Mononuclear cell (primary cell): ENCODE data around the gene CAPN6. TPM values are rescaled to one million over a fixed set of nuclear protein-coding genes. Genes with fewer than 3 reads are reported as not detected.

ENCODE experiments used
- H3K27me3 ChIP-seq: 2 replicates; pipeline ENCODE4 v1.6.0; 2011; ENCODE audit warnings: low read length, control low read depth; ENCODE audit not compliant: insufficient read depth
- H3K4me1 ChIP-seq: 2 replicates; pipeline ENCODE4 v1.5.1; 2011; ENCODE audit warnings: mild to moderate bottlenecking, low read length, control low read depth; ENCODE audit not compliant: insufficient read depth
- H3K4me3 ChIP-seq: 2 replicates; pipeline ENCODE4 v1.5.1; 2011; ENCODE audit warnings: mild to moderate bottlenecking, low read length, moderate library complexity
- H3K9me3 ChIP-seq: 2 replicates; pipeline ENCODE4 v1.5.1; 2011; ENCODE audit warnings: low read depth, mild to moderate bottlenecking, control low read depth, low read length
- total RNA-seq: library from RNA; depleted of rRNA; stranded (reverse); fragments of >200 nt; gene quantifications from one replicate; pipeline ENCODE4 v1.2.3, GENCODE V29; 2012

The CAPN6 gene
- not detected for total RNA-seq

- Histone ChIP-seq H3K9me3 (no peaks in the 10 kb centered on the region), H3K4me3 (no peak within 1 kb of the TSS), H3K4me1 (no peaks in the 10 kb centered on the region), H3K27me3 (no peaks in the 10 kb centered on the region)
These were observed at the start of gene CAPN6 for GRCh38 chrX:111270339-111270738. Gene CAPN6 (minus strand): TSS chrX:111270483. CDS start chrX:111263936, 6,547 bp downstream.

DNA sequence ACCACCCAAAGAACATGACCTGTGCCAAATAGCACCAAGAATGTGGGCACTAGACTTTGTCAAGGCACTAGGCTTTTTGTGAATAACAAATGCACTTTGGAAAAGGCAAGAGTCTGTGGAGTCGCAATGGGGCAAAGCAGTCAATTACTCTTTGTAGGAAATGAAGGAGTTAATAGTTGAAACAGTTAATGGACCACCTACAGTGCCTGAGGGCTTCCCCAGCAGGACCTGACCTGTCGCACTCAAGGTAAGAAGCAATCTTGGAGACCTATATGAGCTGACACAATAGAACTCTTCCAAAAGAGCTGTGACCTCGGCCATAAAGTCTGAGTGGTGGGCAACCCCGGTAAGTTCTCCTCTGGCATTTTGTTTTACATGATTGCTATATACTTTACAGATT is 49.2 kb upstream of the CAPN6 start:
- Histone ChIP-seq H3K27me3 (no peaks in the 10 kb centered on the region), H3K4me1 (no peaks in the 10 kb centered on the region), H3K4me3 (no peak overlapping the region), H3K9me3 (no peaks in the 10 kb centered on the region)

GRCh38 chrX:111318901-111319300 is 48.6 kb upstream of the CAPN6 start:
- Histone ChIP-seq H3K27me3 (no peaks in the 10 kb centered on the region), H3K9me3 (no peaks in the 10 kb centered on the region), H3K4me1 (no peaks in the 10 kb centered on the region)

GRCh38 chrX:111309083-111309482 is 38.8 kb upstream of the CAPN6 start:
- H3K4me3 ChIP-seq = no peak overlapping the region
- H3K27me3 ChIP-seq = no peaks in the 10 kb centered on the region
- H3K4me1 ChIP-seq = no peaks in the 10 kb centered on the region
- H3K9me3 ChIP-seq = no peaks in the 10 kb centered on the region

More at GRCh38 chrX:111318901-111319300, 48.6 kb upstream of the CAPN6 start:
- H3K4me3 ChIP-seq = no peak overlapping the region

DNA sequence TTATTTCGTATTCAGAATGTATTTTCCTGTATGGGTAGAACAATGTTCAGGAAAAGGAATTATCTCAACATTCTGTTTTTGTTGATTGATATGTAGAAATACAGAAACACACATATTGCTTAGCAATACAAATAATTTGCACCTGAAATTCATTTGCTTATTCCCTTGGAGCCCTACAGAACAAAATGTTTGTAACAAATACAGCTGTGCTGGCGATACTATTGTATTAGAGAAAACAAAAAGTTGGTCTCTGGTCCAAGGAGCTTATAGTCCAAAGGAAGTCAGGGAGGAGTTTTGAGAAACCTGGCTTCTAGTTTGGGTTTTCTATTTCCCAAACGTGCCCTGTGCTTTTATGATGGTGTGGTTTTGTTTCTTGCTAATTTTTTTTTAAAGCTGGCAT is 37.8 kb upstream of the CAPN6 start:
- Histone ChIP-seq H3K4me3 (no peak overlapping the region), H3K27me3 (no peaks in the 10 kb centered on the region), H3K9me3 (no peaks in the 10 kb centered on the region), H3K4me1 (no peaks in the 10 kb centered on the region)

DNA sequence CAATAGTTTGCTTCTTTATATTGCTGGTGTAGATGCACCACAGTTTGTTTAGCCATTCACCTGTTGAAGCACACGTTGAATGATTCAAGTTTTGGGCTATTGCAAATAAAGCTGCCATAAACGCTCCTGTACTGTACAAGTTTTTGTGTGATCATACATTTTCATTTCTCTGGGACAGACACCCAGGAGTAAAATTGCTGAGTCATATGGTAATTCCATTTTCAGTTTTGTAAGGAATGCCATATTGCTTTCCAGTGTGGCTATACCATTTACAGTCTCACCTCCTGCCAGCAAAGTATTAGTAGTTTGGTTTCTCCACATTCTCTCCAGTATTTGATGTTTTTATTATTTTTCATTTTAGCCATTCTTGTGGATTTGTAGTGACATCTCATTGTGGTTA is 32.0 kb upstream of the CAPN6 start:
- Histone ChIP-seq H3K9me3 (no peaks in the 10 kb centered on the region), H3K4me3 (no peak overlapping the region), H3K27me3 (no peaks in the 10 kb centered on the region), H3K4me1 (no peaks in the 10 kb centered on the region)

- Histone ChIP-seq H3K4me1 (no peaks in the 10 kb centered on the region), H3K4me3 (no peak overlapping the region), H3K9me3 (no peaks in the 10 kb centered on the region), H3K27me3 (no peaks in the 10 kb centered on the region)
These were observed 18.6 kb upstream of the CAPN6 start for GRCh38 chrX:111288841-111289240.

DNA sequence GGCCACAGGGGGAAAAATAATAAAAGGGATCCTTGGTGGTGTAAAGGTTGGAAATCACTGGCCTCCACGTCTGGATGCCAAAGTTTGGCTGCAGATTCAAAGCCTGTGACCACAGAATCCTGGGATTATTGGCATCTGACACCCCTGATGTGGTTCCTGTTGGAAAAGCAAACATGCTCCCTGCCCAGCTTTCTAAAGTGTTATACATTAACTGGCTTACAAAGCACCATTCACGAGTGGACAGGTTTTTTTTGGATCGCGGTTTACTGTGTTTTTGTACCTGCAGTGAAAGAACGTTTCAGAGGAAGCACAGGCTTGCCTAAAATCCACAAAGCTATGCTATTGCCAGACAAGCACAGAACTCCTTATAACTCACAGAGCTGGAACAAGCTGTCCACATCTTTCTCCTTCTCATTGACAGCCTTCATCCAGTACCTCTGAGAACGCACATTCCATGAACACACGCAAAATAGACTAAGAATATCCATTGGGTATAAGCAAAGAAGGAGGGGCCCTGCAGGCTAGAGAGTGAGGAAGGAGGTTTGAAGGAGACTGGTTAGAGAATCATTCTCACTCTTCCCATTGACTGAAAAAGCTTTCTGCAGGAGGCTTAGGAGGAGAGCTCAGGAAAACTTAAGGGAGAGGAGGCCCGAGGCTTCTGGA is 14.5 kb upstream of the CAPN6 start:
- no peaks in the 10 kb centered on the region for H3K4me1 ChIP-seq
- H3K9me3 ChIP-seq = no peaks in the 10 kb centered on the region
- H3K4me3 ChIP-seq = no peak overlapping the region
- H3K27me3 ChIP-seq = no peaks in the 10 kb centered on the region

GRCh38 chrX:111283446-111283845 is 13.2 kb upstream of the CAPN6 start:
- Histone ChIP-seq H3K4me1 (no peaks in the 10 kb centered on the region), H3K27me3 (no peaks in the 10 kb centered on the region), H3K4me3 (no peak overlapping the region), H3K9me3 (no peaks in the 10 kb centered on the region)

GRCh38 chrX:111282991-111283390 is 12.7 kb upstream of the CAPN6 start:
- Histone ChIP-seq H3K4me3 (no peak overlapping the region), H3K27me3 (no peaks in the 10 kb centered on the region), H3K9me3 (no peaks in the 10 kb centered on the region), H3K4me1 (no peaks in the 10 kb centered on the region)

DNA sequence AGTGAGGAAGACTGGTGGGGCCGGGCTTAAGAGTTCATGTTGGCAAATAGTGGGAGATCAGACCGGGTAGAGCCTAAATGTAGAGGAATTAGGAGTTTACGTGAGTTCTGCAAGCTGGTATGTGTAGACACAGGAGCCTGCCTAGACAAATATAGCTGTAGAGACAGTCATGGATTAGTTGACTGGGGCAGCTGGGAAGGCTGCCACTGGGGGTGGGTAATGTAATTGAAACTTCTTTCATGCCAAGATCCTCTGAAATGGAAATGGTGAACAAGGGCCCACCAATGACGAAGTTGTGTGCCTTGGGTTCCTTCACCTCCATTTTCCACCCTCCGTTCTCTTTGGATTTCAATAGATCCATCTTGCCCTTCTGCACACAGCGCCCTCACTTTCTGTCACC is 11.9 kb upstream of the CAPN6 start:
- Histone ChIP-seq H3K4me1 (no peaks in the 10 kb centered on the region), H3K27me3 (no peaks in the 10 kb centered on the region), H3K9me3 (no peaks in the 10 kb centered on the region), H3K4me3 (no peak overlapping the region)

- no peaks in the 10 kb centered on the region for H3K27me3 ChIP-seq
- H3K4me1 ChIP-seq = no peaks in the 10 kb centered on the region
- no peaks in the 10 kb centered on the region for H3K9me3 ChIP-seq
- no peak overlapping the region for H3K4me3 ChIP-seq
These were observed 1.8 kb downstream of the CAPN6 start for GRCh38 chrX:111268506-111268905.

DNA sequence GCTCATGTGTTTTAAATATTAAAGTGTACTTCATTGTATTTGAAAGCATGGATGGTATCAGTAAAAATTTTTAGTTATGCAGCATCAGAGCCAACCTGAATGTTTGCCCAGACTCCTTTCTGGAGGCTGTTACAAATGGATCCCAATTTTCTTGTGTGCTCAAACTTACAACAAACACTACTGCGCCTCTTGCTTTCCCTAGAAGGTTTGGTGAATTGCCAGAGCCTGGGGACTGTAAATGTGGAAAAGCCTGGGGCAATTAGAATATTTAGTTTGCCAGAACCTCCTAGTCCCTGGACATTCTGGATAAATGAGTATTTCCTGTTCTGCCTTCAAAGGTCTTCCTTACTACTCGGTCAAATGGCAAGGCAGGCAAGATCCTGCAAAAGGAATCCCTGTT is 4.8 kb downstream of the CAPN6 start:
- Histone ChIP-seq H3K4me1 (no peaks in the 10 kb centered on the region), H3K4me3 (no peak overlapping the region), H3K9me3 (no peaks in the 10 kb centered on the region), H3K27me3 (no peaks in the 10 kb centered on the region)

DNA sequence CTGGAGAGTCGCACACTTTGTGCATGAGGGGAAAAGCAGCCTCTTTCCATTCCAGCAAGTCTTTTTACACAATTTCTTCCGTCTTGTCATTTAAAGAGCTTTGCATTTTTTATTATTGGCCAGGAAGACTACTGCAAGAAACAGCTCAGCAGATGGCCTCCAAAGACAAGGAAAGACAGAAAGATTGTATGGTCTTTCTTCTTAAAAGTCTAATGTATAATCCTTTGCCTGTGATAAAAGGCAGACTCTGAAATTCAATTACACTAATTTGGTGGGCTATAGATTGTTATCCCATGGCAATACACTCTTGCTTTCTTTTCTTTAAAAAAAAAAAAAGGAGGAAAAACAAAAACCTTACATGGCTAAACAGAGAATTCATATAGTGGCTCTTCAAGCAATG is 5.9 kb downstream of the CAPN6 start:
- H3K4me1 ChIP-seq = no peaks in the 10 kb centered on the region
- no peak overlapping the region for H3K4me3 ChIP-seq
- no peaks in the 10 kb centered on the region for H3K9me3 ChIP-seq
- H3K27me3 ChIP-seq = no peaks in the 10 kb centered on the region

GRCh38 chrX:111262086-111262485 is 8.2 kb downstream of the CAPN6 start:
- Histone ChIP-seq H3K4me1 (no peaks in the 10 kb centered on the region), H3K27me3 (no peaks in the 10 kb centered on the region), H3K4me3 (no peak overlapping the region), H3K9me3 (no peaks in the 10 kb centered on the region)

DNA sequence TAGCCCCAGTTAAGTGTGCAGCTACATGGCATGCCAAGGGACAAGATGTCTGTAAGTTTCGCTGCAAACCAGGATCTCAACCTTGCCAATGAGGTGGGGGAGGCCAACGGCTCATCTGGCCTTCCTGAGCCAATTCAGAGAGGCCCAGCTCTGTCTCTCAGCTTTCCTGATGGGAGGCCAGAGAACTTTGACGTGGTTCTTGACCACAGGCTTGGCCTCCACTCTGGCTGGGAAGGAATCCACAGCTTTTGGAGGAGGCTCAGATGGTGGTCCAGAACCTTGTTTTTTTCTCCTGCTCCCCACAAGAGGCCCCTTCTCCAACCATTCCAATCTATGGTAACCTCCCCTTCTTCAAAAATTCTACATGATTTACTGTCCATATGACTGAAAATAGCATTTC is 9.8 kb downstream of the CAPN6 start:
- no peaks in the 10 kb centered on the region for H3K4me1 ChIP-seq

More for the DNA sequence above, 9.8 kb downstream of the CAPN6 start:
- Histone ChIP-seq H3K9me3 (no peaks in the 10 kb centered on the region), H3K27me3 (no peaks in the 10 kb centered on the region), H3K4me3 (no peak overlapping the region)
